ENCODE data around the gene RYR1. TPM values are rescaled to one million over a fixed set of nuclear protein-coding genes. Genes with fewer than 3 reads are reported as not detected.
"Not testable (repeated sequence)": the region's sequence is repeated elsewhere in the genome, so short reads cannot be mapped to it uniquely, and the experiment has no call there.

The RYR1 gene
- total RNA-seq, 6 experiments from 2014 or later, result 0.12 to 1.1 (median 0.49) TPM

DNA sequence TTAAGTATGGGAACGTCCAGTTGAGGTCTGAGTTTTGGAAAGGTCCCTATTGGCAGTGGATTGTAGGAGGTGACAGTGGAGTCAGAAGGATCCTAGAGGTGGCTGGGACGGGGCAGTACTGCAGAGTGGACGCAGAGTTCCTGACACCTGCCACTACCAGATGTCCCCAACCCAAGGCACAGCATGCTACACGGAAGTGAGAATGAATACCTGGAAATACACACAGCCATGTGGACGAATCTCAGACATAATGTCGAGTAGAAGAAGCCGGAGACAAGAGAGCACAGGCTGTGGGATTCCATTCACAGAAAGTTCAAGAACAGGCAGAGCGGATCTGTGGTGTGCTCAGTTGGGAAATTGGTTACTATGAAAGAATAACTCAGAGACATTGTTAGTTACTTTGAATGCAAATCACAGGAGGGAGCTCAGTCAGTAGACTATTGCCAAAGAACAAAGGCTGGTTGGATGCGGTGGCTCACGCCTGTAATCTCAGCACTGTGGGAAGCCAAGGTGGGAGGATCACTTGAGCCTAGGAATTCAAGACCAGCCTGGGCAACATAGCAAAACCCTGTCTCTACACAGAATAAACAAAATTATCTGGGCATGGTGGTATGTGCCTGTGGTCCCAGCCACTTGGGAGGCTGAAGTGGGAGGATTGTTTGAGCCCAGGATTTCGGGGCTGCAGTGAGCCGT is 37.4 kb downstream of the RYR1 start:
- Histone ChIP-seq H3K27ac (no peak overlapping the region), H3K27me3 (no peaks in the 10 kb centered on the region), H3K36me3 (no peaks in the 10 kb centered on the region), H3K4me1 (no peaks in the 10 kb centered on the region), H3K9me3 (no peaks in the 10 kb centered on the region), H3K4me3 (no peak overlapping the region)
- ATAC-seq, result no peak
- no peak for DNase-seq
- intact Hi-C loops (cut with DNase I), result no loop called here
- TF ChIP-seq, protein P1, sequence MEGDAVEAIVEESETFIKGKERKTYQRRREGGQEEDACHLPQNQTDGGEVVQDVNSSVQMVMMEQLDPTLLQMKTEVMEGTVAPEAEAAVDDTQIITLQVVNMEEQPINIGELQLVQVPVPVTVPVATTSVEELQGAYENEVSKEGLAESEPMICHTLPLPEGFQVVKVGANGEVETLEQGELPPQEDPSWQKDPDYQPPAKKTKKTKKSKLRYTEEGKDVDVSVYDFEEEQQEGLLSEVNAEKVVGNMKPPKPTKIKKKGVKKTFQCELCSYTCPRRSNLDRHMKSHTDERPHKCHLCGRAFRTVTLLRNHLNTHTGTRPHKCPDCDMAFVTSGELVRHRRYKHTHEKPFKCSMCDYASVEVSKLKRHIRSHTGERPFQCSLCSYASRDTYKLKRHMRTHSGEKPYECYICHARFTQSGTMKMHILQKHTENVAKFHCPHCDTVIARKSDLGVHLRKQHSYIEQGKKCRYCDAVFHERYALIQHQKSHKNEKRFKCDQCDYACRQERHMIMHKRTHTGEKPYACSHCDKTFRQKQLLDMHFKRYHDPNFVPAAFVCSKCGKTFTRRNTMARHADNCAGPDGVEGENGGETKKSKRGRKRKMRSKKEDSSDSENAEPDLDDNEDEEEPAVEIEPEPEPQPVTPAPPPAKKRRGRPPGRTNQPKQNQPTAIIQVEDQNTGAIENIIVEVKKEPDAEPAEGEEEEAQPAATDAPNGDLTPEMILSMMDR (IDR thresholded peaks at IDR 0.05), result no peak
- TF ChIP-seq POLR2A (IDR thresholded peaks at IDR 0.05), result no peak
- 49% methylated on average over 12 of the region's 12 CpGs for WGBS (ENCODE audit: insufficient coverage, low coverage, low lambda C conversion rate, missing lambda C conversion rate)

DNA sequence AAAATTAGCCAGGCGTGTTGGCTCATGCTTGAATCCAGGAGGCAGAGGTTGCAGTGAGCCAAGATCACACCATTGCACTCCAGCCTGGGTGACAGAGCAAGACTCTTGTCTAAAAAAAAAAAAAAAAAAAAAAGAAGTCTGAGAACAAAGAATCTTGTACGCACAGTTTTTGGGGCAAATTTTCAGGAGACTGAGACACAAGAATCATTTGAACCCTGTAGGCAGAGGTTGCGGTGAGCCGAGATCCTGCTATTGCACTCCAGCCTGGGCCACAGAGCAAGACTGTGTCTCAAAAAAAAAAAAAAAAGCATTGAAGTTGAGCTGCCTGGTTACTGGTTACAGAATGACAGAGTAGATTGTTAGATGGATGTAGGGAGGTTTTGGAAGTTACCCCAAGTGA is 39.2 kb downstream of the RYR1 start:
- H3K4me1 ChIP-seq; H3K36me3 ChIP-seq; H3K9me3 ChIP-seq; ATAC-seq; H3K27ac ChIP-seq; intact Hi-C loops (cut with DNase I); H3K27me3 ChIP-seq; H3K4me3 ChIP-seq; DNase-seq: not testable (repeated sequence)
- 54% methylated on average over 4 of the region's 4 CpGs for WGBS (ENCODE audit: insufficient coverage, low coverage, low lambda C conversion rate, missing lambda C conversion rate)

DNA sequence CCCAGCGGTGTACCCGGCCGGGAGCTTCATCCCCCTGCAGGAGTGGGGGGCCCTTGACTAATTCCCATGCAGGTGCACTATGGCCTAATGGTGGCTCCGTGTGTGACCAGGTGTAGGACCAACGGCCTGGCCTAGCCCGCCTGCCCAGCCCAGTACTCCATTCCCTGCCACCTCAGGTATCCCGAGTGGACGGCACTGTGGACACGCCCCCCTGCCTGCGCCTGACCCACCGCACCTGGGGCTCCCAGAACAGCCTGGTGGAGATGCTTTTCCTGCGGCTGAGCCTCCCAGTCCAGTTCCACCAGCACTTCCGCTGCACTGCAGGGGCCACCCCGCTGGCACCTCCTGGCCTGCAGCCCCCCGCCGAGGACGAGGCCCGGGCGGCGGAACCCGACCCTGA is 39.7 kb downstream of the RYR1 start:
- H3K27me3 ChIP-seq, result no peaks in the 10 kb centered on the region
- H3K4me1 ChIP-seq, result no peaks in the 10 kb centered on the region
- WGBS (ENCODE audit: insufficient coverage, low coverage, low lambda C conversion rate, missing lambda C conversion rate), result 40% methylated on average over 1 of the region's 21 CpGs
- intact Hi-C loops (cut with DNase I), result no loop called here
- H3K9me3 ChIP-seq, result no peaks in the 10 kb centered on the region
- TF ChIP-seq, protein P1 (IDR thresholded peaks at IDR 0.05), result no peak
- no peak for TF ChIP-seq POLR2A (IDR thresholded peaks at IDR 0.05)
- ATAC-seq (peak in 1 of 4 donors; percentile 23), DNase-seq (no peak)
- no peak overlapping the region for H3K27ac ChIP-seq
- H3K4me3 ChIP-seq, result no peak overlapping the region
- H3K36me3 ChIP-seq, result no peaks in the 10 kb centered on the region

DNA sequence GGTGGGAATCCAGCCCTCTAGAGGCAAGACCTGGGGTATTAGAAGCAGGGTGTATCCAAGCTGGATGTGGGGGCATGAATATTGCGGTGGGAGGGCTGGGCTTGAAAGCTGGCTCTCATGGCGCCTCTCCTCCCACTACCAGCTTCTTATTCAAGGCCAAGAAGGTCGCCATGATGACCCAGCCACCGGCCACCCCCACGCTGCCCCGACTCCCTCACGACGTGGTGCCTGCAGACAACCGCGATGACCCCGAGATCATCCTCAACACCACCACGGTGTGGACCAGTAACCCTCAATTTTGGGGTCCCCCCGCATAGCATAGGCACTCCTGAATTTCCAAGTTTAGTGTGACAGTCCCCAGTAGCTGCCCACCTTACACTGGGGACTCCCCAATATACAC is 41.7 kb downstream of the RYR1 start:
- Histone ChIP-seq H3K4me3 (no peak overlapping the region), H3K9me3 (no peaks in the 10 kb centered on the region), H3K4me1 (no peaks in the 10 kb centered on the region), H3K27ac (no peak overlapping the region), H3K36me3 (no peaks in the 10 kb centered on the region), H3K27me3 (no peaks in the 10 kb centered on the region)
- intact Hi-C loops (cut with DNase I), result no loop called here
- ATAC-seq, result no peak
- no peak for TF ChIP-seq POLR2A (IDR thresholded peaks at IDR 0.05)
- TF ChIP-seq, protein P1 (IDR thresholded peaks at IDR 0.05), result no peak
- DNase-seq, result no peak
- 37% methylated on average over 2 of the region's 13 CpGs for WGBS (ENCODE audit: insufficient coverage, low coverage, low lambda C conversion rate, missing lambda C conversion rate)

DNA sequence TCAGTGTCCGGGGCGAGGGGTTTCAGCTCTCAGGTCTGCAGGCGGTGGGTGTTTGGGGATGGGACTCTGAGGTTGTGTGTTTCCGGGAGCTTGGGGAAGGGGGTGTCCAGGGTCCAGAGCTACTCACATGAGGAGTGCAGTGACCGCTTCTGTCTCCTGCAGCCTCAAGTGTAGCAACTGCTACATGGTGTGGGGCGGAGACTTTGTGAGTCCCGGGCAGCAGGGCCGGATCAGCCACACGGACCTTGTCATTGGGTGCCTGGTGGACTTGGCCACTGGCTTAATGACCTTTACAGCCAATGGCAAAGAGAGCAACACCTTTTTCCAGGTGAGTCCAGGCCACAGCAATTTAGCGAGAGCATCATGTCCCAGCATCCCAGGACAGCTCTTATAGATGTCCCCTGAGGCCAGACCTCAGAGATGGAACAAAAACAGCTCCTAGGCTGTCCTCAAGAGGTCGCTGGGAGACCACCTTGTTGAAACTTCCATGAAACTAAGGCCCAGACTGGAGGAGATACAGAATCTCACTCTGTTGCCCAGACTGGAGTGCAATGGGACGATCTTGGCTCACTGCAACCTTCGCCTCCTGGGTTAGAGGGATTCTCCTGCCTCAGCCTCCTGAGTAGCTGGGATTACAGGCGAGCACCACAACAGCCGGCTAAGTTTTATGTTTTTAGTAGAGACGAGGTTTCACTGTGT is 44.9 kb downstream of the RYR1 start:
- H3K27me3 ChIP-seq, result no peaks in the 10 kb centered on the region
- no peaks in the 10 kb centered on the region for H3K36me3 ChIP-seq
- H3K9me3 ChIP-seq, result no peaks in the 10 kb centered on the region
- ATAC-seq, result no peak
- TF ChIP-seq POLR2A (IDR thresholded peaks at IDR 0.05), result no peak
- TF ChIP-seq, protein P1 (IDR thresholded peaks at IDR 0.05), result no peak
- 64% methylated on average over 5 of the region's 16 CpGs for WGBS (ENCODE audit: insufficient coverage, low coverage, low lambda C conversion rate, missing lambda C conversion rate)
- DNase-seq, result no peak
- intact Hi-C loops (cut with DNase I), result no loop called here
- no peak overlapping the region for H3K4me3 ChIP-seq
- no peaks in the 10 kb centered on the region for H3K4me1 ChIP-seq
- H3K27ac ChIP-seq, result no peak overlapping the region

Data from right lobe of liver (tissue), 6 donors.